ENCODE measurements around the gene EFNB2. TPM values are rescaled to one million over a fixed set of nuclear protein-coding genes. Genes with fewer than 3 reads are reported as not detected.

EFNB2 gene
- polyA plus RNA-seq, 1 donor from 2014 or later: 53.1 TPM

DNA sequence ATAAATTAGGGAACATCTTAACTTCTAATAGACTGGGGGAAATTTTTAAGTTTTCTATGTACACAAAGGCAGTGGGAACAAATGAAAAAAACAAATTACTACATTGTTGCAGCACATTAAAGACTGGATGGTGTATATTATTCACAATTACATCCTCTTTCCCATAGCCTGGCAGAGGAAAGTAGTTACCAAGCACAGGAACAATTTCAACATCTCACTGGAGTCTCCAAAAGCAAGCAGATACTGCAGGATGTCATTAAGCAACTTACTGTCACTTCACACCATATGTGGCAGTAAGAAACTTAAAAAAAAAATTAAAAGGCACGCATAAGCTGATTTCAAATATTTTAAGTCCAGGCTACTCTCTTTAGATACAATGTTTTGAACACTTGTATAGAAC lies 6.4 kb upstream of the EFNB2 start:
- Histone ChIP-seq H3K79me2 (replicated peaks; ENCODE audit: insufficient read depth, low read length) (peaks cover 14% of the 10 kb centered on the region), H3K4me2 (ENCODE audit: low read length) (no peak overlapping the region), H3K9ac (ENCODE audit: low read length) (no peak overlapping the region), H3F3A (ENCODE audit: insufficient read depth, low read length, poor library complexity, severe bottlenecking) (no peaks in the 10 kb centered on the region), H3K27me3 (ENCODE audit: insufficient read depth, low read depth, low read length) (no peaks in the 10 kb centered on the region), H4K20me1 (ENCODE audit: insufficient read depth) (no peaks in the 10 kb centered on the region), H3K27ac (ENCODE audit: low read length) (no peak overlapping the region), H3K9me2 (ENCODE audit: insufficient read depth, low read length) (no peaks in the 10 kb centered on the region), H3K4me3 (ENCODE audit: low read length) (no peak overlapping the region), H3K9me3 (ENCODE audit: low read length) (no peaks in the 10 kb centered on the region), H3K36me3 (ENCODE audit: insufficient read depth, low read length) (peaks cover 6% of the 10 kb centered on the region), H2AFZ (ENCODE audit: low read depth, low read length) (no peak overlapping the region)
- no peak for TF ChIP-seq TAF1 (IDR thresholded peaks at IDR 0.05; ENCODE audit: low read depth)
- TF ChIP-seq SMC3 (conservative IDR thresholded peaks at IDR 0.05; ENCODE audit: poor library complexity): no peak
- TF ChIP-seq, protein P1, sequence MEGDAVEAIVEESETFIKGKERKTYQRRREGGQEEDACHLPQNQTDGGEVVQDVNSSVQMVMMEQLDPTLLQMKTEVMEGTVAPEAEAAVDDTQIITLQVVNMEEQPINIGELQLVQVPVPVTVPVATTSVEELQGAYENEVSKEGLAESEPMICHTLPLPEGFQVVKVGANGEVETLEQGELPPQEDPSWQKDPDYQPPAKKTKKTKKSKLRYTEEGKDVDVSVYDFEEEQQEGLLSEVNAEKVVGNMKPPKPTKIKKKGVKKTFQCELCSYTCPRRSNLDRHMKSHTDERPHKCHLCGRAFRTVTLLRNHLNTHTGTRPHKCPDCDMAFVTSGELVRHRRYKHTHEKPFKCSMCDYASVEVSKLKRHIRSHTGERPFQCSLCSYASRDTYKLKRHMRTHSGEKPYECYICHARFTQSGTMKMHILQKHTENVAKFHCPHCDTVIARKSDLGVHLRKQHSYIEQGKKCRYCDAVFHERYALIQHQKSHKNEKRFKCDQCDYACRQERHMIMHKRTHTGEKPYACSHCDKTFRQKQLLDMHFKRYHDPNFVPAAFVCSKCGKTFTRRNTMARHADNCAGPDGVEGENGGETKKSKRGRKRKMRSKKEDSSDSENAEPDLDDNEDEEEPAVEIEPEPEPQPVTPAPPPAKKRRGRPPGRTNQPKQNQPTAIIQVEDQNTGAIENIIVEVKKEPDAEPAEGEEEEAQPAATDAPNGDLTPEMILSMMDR (IDR thresholded peaks at IDR 0.05; ENCODE audit: poor library complexity, severe bottlenecking): no peak
- TF ChIP-seq EZH2 (IDR thresholded peaks at IDR 0.05; ENCODE audit: borderline replicate concordance, insufficient read depth, low read length, poor library complexity, severe bottlenecking): no peak

DNA sequence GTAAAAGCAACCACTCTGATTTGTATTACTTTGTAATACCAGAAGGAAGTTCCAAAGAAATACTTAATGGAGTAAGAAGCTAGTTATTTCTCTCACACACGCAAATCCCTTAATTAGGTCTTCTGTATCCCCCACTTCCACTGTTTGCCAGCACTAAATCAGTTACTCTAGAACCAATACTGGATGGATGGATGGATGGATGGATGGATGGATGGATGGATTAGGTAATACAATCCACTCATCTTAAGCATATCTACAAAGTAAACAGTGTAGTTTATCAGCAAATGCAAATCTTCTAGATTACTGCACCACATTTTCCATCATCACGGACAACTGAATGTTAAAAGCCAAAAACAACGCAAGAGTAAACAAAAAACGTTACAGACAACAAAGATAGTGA lies 5.2 kb upstream of the EFNB2 start:
- TF ChIP-seq POLR2AphosphoS5 (IDR thresholded peaks at IDR 0.05) (no peak), RAD21 (conservative IDR thresholded peaks at IDR 0.05) (no peak), TAF1 (IDR thresholded peaks at IDR 0.05; ENCODE audit: low read depth) (no peak), EZH2 (IDR thresholded peaks at IDR 0.05; ENCODE audit: borderline replicate concordance, insufficient read depth, low read length, poor library complexity, severe bottlenecking) (no peak), SMC3 (conservative IDR thresholded peaks at IDR 0.05; ENCODE audit: poor library complexity) (no peak), MXI1 (conservative IDR thresholded peaks at IDR 0.05; ENCODE audit: poor library complexity, severe bottlenecking) (no peak), EP300 (conservative IDR thresholded peaks at IDR 0.05; ENCODE audit: poor library complexity, severe bottlenecking) (no peak)
- TF ChIP-seq, protein P1 (IDR thresholded peaks at IDR 0.05; ENCODE audit: poor library complexity, severe bottlenecking): no peak
- TF ChIP-seq, protein P2, sequence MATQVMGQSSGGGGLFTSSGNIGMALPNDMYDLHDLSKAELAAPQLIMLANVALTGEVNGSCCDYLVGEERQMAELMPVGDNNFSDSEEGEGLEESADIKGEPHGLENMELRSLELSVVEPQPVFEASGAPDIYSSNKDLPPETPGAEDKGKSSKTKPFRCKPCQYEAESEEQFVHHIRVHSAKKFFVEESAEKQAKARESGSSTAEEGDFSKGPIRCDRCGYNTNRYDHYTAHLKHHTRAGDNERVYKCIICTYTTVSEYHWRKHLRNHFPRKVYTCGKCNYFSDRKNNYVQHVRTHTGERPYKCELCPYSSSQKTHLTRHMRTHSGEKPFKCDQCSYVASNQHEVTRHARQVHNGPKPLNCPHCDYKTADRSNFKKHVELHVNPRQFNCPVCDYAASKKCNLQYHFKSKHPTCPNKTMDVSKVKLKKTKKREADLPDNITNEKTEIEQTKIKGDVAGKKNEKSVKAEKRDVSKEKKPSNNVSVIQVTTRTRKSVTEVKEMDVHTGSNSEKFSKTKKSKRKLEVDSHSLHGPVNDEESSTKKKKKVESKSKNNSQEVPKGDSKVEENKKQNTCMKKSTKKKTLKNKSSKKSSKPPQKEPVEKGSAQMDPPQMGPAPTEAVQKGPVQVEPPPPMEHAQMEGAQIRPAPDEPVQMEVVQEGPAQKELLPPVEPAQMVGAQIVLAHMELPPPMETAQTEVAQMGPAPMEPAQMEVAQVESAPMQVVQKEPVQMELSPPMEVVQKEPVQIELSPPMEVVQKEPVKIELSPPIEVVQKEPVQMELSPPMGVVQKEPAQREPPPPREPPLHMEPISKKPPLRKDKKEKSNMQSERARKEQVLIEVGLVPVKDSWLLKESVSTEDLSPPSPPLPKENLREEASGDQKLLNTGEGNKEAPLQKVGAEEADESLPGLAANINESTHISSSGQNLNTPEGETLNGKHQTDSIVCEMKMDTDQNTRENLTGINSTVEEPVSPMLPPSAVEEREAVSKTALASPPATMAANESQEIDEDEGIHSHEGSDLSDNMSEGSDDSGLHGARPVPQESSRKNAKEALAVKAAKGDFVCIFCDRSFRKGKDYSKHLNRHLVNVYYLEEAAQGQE (IDR thresholded peaks at IDR 0.05; ENCODE audit: borderline replicate concordance): no peak
- H3K9me2 ChIP-seq (ENCODE audit: insufficient read depth, low read length): no peaks in the 10 kb centered on the region

More for the DNA sequence above, 5.2 kb upstream of the EFNB2 start:
- H3K9ac ChIP-seq (ENCODE audit: low read length): no peak overlapping the region
- H2AFZ ChIP-seq (ENCODE audit: low read depth, low read length): no peak overlapping the region
- H3K4me3 ChIP-seq (ENCODE audit: low read length): no peak overlapping the region
- no peak overlapping the region for H3K27ac ChIP-seq (ENCODE audit: low read length)
- no peaks in the 10 kb centered on the region for H3K9me3 ChIP-seq (ENCODE audit: low read length)
- no peaks in the 10 kb centered on the region for H3K27me3 ChIP-seq (ENCODE audit: insufficient read depth, low read depth, low read length)
- no peaks in the 10 kb centered on the region for H4K20me1 ChIP-seq (ENCODE audit: insufficient read depth)
- H3K36me3 ChIP-seq (ENCODE audit: insufficient read depth, low read length): peaks cover 6% of the 10 kb centered on the region
- H3F3A ChIP-seq (ENCODE audit: insufficient read depth, low read length, poor library complexity, severe bottlenecking): no peaks in the 10 kb centered on the region
- peaks cover 4% of the 10 kb centered on the region for H3K79me2 ChIP-seq (replicated peaks; ENCODE audit: insufficient read depth, low read length)
- no peak overlapping the region for H3K4me2 ChIP-seq (ENCODE audit: low read length)

All from neural cell (in vitro differentiated cells).